GM23338 (cell line): ENCODE measurements around the gene GAK. TPM values are rescaled to one million over a fixed set of nuclear protein-coding genes. Genes with fewer than 3 reads are reported as not detected.

Experiments
- ATAC-seq: fragments of 200-7000 bp; cut with Tn5 transposase; 3 replicates; pipeline ENCODE4 v1.9.1; 2020
- DNase-seq: peaks from one replicate; pipeline ENCODE4 v3.0.0-alpha.2; 2015; ENCODE audit warnings: low spot score
- H2AFZ ChIP-seq: fragments of 200-600 bp; sonication (generic); 2 replicates; pipeline ENCODE4 v1.8.0; 2016; ENCODE audit warnings: antibody characterized with exemption, mild to moderate bottlenecking, moderate library complexity
- H3F3A ChIP-seq: fragments of 200-600 bp; sonication (generic); replicated peaks from 2 replicates; pipeline ENCODE4 v1.8.0; 2017; ENCODE audit warnings: antibody characterized with exemption, mixed run types, low read depth
- H3K27ac ChIP-seq: fragments of 200-600 bp; sonication (generic); 2 replicates; pipeline ENCODE4 v1.6.1; 2016; ENCODE audit warnings: low read depth
- H3K27me3 ChIP-seq: fragments of 200-600 bp; sonication (generic); 2 replicates; pipeline ENCODE4 v1.8.0; 2016; ENCODE audit warnings: mild to moderate bottlenecking, mixed run types, moderate library complexity; ENCODE audit not compliant: insufficient read depth
- H3K36me3 ChIP-seq: fragments of 200-600 bp; sonication (generic); 2 replicates; pipeline ENCODE4 v1.8.0; 2016; ENCODE audit warnings: mild to moderate bottlenecking; ENCODE audit not compliant: insufficient read depth
- H3K4me1 ChIP-seq: fragments of 200-600 bp; sonication (generic); 2 replicates; pipeline ENCODE4 v1.8.0; 2016; ENCODE audit warnings: mild to moderate bottlenecking, moderate library complexity; ENCODE audit not compliant: insufficient read depth
- H3K4me2 ChIP-seq: fragments of 200-600 bp; sonication (generic); 2 replicates; pipeline ENCODE4 v1.7.1; 2017; ENCODE audit warnings: mixed run types
- H3K4me3 ChIP-seq: fragments of 200-600 bp; sonication (generic); 2 replicates; pipeline ENCODE4 v1.6.1; 2016; ENCODE audit warnings: mixed run types
- H3K79me2 ChIP-seq: fragments of 200-600 bp; sonication (generic); replicated peaks from 2 replicates; pipeline ENCODE4 v1.8.0; 2017; ENCODE audit warnings: mild to moderate bottlenecking; ENCODE audit not compliant: insufficient read depth
- H3K9me2 ChIP-seq: fragments of 200-600 bp; sonication (generic); 2 replicates; pipeline ENCODE4 v1.8.0; 2017; ENCODE audit not compliant: insufficient read depth
- H4K20me1 ChIP-seq: fragments of 200-600 bp; sonication (generic); replicated peaks from 2 replicates; pipeline ENCODE4 v1.8.0; 2017; ENCODE audit warnings: mild to moderate bottlenecking; ENCODE audit not compliant: insufficient read depth
- H3K27ac Mint-ChIP-seq: 2 replicates; pipeline ENCODE4 v1.8.0; 2020; ENCODE audit warnings: inconsistent platforms, mild to moderate bottlenecking, moderate library complexity, mixed read lengths
- H3K27me3 Mint-ChIP-seq: 3 replicates; pipeline ENCODE4 v1.8.0; 2022; ENCODE audit warnings: low read depth, mild to moderate bottlenecking, moderate library complexity, mixed read lengths, inconsistent platforms; ENCODE audit not compliant: insufficient read depth, poor library complexity
- H3K36me3 Mint-ChIP-seq: 3 replicates; pipeline ENCODE4 v1.8.0; 2021; ENCODE audit warnings: low read depth, mild to moderate bottlenecking, inconsistent platforms, moderate library complexity, mixed read lengths
- H3K4me1 Mint-ChIP-seq: 3 replicates; pipeline ENCODE4 v1.8.0; 2020; ENCODE audit warnings: mild to moderate bottlenecking, inconsistent platforms, mixed read lengths
- H3K4me3 Mint-ChIP-seq: 3 replicates; pipeline ENCODE4 v1.8.0; 2021; ENCODE audit warnings: moderate library complexity, mild to moderate bottlenecking, inconsistent platforms, mixed read lengths
- H3K9me3 Mint-ChIP-seq: 3 replicates; pipeline ENCODE4 v1.8.0; 2020; ENCODE audit warnings: moderate library complexity, mild to moderate bottlenecking, inconsistent platforms, mixed read lengths
- CREB1 ChIP-seq: fragments of 250-450 bp; sonication (Bioruptor Pico); IDR thresholded peaks from 2 replicates; pipeline ENCODE4 v1.5.0; 2020; ENCODE audit warnings: low read depth, mild to moderate bottlenecking, moderate library complexity
- ETS1 ChIP-seq: IDR thresholded peaks from 2 replicates; pipeline ENCODE4 v1.6.1; 2016; ENCODE audit warnings: antibody characterized with exemption
- EZH2 ChIP-seq: fragments of 200-600 bp; sonication (generic); IDR thresholded peaks from one replicate; pipeline ENCODE4 v1.8.0; 2017; ENCODE audit warnings: antibody characterized with exemption, mild to moderate bottlenecking, low read depth; ENCODE audit not compliant: unreplicated experiment
- EZH2phosphoT487 ChIP-seq: fragments of 200-600 bp; sonication (generic); IDR thresholded peaks from one replicate; pipeline ENCODE4 v1.8.1; 2018; ENCODE audit warnings: antibody characterized with exemption; ENCODE audit not compliant: unreplicated experiment
- JUNB ChIP-seq: IDR thresholded peaks from one replicate; pipeline ENCODE4 v1.6.1; 2016; ENCODE audit warnings: antibody characterized with exemption; ENCODE audit not compliant: unreplicated experiment
- NANOG ChIP-seq: IDR thresholded peaks from 2 replicates; pipeline ENCODE4 v1.6.1; 2016; ENCODE audit warnings: antibody characterized with exemption, borderline replicate concordance
- POLR2AphosphoS5 ChIP-seq: IDR thresholded peaks from 2 replicates; pipeline ENCODE4 v1.6.1; 2016; ENCODE audit warnings: antibody characterized with exemption, low read depth
- REST ChIP-seq: IDR thresholded peaks from one replicate; pipeline ENCODE4 v1.6.1; 2018; ENCODE audit warnings: antibody characterized with exemption; ENCODE audit not compliant: unreplicated experiment
- STAT1 ChIP-seq: IDR thresholded peaks from one replicate; pipeline ENCODE4 v1.6.1; 2016; ENCODE audit warnings: antibody characterized with exemption; ENCODE audit not compliant: unreplicated experiment
- ZNF114 ChIP-seq: fragments of 250-450 bp; sonication (Bioruptor Pico); IDR thresholded peaks from 2 replicates; pipeline ENCODE4 v1.5.0; 2020; ENCODE audit warnings: mild to moderate bottlenecking, moderate library complexity
- ZNF331 ChIP-seq: fragments of 250-450 bp; sonication (Bioruptor Pico); IDR thresholded peaks from 2 replicates; pipeline ENCODE4 v1.5.0; 2020; ENCODE audit warnings: low read depth, mild to moderate bottlenecking, moderate library complexity
- polyA plus RNA-seq: library from polyadenylated mRNA; unstranded; fragments of >200 nt; fragmentation: Nextera tagmentation; extraction: Ambion mirVana; gene quantifications from 2 replicates; pipeline ENCODE4 v1.2.1, GENCODE V29; 2016
- total RNA-seq: library from RNA; depleted of rRNA; stranded (reverse); fragments of >200 nt; shearing (Covaris generic); gene quantifications from 2 replicates; pipeline ENCODE4 v1.2.3, GENCODE V29; 2014
- TF ChIP-seq, protein P1 (sequence below), 2 experiments: fragments of 200-600 bp in 1 of 2; sonication (generic) in 1 of 2; conservative IDR thresholded peaks; 2 replicates each; pipeline versions ENCODE4 v1.5.1 to v1.6.1; 2016 to 2017; ENCODE audit warnings: antibody characterized with exemption in 2 of 2, low read depth in 2 of 2, mild to moderate bottlenecking in 2 of 2, moderate library complexity in 1 of 2
- TF ChIP-seq, protein P2 (sequence below): fragments of 250-450 bp; sonication (Bioruptor Pico); IDR thresholded peaks from 2 replicates; pipeline ENCODE4 v1.5.0; 2020; ENCODE audit warnings: mild to moderate bottlenecking, moderate library complexity

GAK gene
- total and polyA plus RNA-seq, 2 experiments from 2014 or later, result 48.5 to 124 TPM

- Histone ChIP-seq H4K20me1 (peaks cover 9% of the 10 kb centered on the region; the same call in 1 of the 2 replicates), H3K27ac (no peak overlapping the region), H3K9me2 (no peaks in the 10 kb centered on the region), H3K4me3 (no peak overlapping the region), H3K79me2 (peaks cover 25% of the 10 kb centered on the region), H3K4me1 (no peaks in the 10 kb centered on the region), H3K27me3 (no peaks in the 10 kb centered on the region), H3K4me2 (no peak overlapping the region), H2AFZ (no peak overlapping the region), H3K36me3 (no peaks in the 10 kb centered on the region), H3F3A (0 out of 2 replicates have a peak, but pooled peaks cover 3% of the 10 kb centered on the region)
- TF ChIP-seq, protein P1, sequence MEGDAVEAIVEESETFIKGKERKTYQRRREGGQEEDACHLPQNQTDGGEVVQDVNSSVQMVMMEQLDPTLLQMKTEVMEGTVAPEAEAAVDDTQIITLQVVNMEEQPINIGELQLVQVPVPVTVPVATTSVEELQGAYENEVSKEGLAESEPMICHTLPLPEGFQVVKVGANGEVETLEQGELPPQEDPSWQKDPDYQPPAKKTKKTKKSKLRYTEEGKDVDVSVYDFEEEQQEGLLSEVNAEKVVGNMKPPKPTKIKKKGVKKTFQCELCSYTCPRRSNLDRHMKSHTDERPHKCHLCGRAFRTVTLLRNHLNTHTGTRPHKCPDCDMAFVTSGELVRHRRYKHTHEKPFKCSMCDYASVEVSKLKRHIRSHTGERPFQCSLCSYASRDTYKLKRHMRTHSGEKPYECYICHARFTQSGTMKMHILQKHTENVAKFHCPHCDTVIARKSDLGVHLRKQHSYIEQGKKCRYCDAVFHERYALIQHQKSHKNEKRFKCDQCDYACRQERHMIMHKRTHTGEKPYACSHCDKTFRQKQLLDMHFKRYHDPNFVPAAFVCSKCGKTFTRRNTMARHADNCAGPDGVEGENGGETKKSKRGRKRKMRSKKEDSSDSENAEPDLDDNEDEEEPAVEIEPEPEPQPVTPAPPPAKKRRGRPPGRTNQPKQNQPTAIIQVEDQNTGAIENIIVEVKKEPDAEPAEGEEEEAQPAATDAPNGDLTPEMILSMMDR (conservative IDR thresholded peaks at IDR 0.05; ENCODE audit: low read depth in 2 of 2), result no peak
- TF ChIP-seq, protein P2, sequence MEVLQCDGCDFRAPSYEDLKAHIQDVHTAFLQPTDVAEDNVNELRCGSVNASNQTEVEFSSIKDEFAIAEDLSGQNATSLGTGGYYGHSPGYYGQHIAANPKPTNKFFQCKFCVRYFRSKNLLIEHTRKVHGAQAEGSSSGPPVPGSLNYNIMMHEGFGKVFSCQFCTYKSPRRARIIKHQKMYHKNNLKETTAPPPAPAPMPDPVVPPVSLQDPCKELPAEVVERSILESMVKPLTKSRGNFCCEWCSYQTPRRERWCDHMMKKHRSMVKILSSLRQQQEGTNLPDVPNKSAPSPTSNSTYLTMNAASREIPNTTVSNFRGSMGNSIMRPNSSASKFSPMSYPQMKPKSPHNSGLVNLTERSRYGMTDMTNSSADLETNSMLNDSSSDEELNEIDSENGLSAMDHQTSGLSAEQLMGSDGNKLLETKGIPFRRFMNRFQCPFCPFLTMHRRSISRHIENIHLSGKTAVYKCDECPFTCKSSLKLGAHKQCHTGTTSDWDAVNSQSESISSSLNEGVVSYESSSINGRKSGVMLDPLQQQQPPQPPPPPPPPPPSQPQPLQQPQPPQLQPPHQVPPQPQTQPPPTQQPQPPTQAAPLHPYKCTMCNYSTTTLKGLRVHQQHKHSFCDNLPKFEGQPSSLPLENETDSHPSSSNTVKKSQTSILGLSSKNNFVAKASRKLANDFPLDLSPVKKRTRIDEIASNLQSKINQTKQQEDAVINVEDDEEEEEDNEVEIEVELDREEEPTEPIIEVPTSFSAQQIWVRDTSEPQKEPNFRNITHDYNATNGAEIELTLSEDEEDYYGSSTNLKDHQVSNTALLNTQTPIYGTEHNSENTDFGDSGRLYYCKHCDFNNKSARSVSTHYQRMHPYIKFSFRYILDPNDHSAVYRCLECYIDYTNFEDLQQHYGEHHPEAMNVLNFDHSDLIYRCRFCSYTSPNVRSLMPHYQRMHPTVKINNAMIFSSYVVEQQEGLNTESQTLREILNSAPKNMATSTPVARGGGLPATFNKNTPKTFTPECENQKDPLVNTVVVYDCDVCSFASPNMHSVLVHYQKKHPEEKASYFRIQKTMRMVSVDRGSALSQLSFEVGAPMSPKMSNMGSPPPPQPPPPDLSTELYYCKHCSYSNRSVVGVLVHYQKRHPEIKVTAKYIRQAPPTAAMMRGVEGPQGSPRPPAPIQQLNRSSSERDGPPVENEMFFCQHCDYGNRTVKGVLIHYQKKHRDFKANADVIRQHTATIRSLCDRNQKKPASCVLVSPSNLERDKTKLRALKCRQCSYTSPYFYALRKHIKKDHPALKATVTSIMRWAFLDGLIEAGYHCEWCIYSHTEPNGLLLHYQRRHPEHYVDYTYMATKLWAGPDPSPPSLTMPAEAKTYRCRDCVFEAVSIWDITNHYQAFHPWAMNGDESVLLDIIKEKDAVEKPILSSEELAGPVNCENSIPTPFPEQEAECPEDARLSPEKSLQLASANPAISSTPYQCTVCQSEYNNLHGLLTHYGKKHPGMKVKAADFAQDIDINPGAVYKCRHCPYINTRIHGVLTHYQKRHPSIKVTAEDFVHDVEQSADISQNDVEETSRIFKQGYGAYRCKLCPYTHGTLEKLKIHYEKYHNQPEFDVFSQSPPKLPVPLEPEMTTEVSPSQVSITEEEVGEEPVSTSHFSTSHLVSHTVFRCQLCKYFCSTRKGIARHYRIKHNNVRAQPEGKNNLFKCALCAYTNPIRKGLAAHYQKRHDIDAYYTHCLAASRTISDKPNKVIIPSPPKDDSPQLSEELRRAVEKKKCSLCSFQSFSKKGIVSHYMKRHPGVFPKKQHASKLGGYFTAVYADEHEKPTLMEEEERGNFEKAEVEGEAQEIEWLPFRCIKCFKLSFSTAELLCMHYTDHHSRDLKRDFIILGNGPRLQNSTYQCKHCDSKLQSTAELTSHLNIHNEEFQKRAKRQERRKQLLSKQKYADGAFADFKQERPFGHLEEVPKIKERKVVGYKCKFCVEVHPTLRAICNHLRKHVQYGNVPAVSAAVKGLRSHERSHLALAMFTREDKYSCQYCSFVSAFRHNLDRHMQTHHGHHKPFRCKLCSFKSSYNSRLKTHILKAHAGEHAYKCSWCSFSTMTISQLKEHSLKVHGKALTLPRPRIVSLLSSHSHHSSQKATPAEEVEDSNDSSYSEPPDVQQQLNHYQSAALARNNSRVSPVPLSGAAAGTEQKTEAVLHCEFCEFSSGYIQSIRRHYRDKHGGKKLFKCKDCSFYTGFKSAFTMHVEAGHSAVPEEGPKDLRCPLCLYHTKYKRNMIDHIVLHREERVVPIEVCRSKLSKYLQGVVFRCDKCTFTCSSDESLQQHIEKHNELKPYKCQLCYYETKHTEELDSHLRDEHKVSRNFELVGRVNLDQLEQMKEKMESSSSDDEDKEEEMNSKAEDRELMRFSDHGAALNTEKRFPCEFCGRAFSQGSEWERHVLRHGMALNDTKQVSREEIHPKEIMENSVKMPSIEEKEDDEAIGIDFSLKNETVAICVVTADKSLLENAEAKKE (CRISPR knock-in tag), result no peak
- TF ChIP-seq POLR2AphosphoS5, result no peak
- TF ChIP-seq ETS1, result no peak
- TF ChIP-seq EZH2, result no peak
- TF ChIP-seq NANOG, result no peak
- TF ChIP-seq JUNB, result no peak
- TF ChIP-seq CREB1, result no peak
- TF ChIP-seq REST, result no peak
- TF ChIP-seq ZNF331 (CRISPR knock-in tag), result no peak
- TF ChIP-seq ZNF114 (CRISPR knock-in tag), result no peak
- TF ChIP-seq STAT1, result no peak
- TF ChIP-seq EZH2phosphoT487, result no peak
- no peak for ATAC-seq
- Mint-ChIP-seq H3K4me3 (no peak overlapping the region), H3K36me3 (peaks cover 13% of the 10 kb centered on the region), H3K27ac (no peak overlapping the region), H3K9me3 (no peaks in the 10 kb centered on the region; the same call in 2 of the 3 replicates), H3K27me3 (peaks cover 18% of the 10 kb centered on the region), H3K4me1 (peaks cover 9% of the 10 kb centered on the region)
- no peak for DNase-seq
Observed at GRCh38 chr4:911221-911751, 20.8 kb downstream of the GAK start.
